Measurements from ENCODE around the gene RRP36.

The RRP36 gene

GRCh38 chr6:43074847-43075669 lies 53.6 kb downstream of the RRP36 start:
- no peak for DNase-seq

- DNase-seq = peak; percentile 75
Measured at GRCh38 chr6:43075670-43076463, 54.4 kb downstream of the RRP36 start, which contains the start of gene PTK7. Gene PTK7 (plus strand): TSS chr6:43076314. CDS start chr6:43076489, 175 bp downstream.

- peak; percentile 52 for DNase-seq
Measured at GRCh38 chr6:43076464-43077332, 55.3 kb downstream of the RRP36 start.

- no peak for DNase-seq
Measured at GRCh38 chr6:43077333-43077809, 55.9 kb downstream of the RRP36 start.

GRCh38 chr6:43077981-43078511 lies 56.6 kb downstream of the RRP36 start:
- DNase-seq = no peak

GRCh38 chr6:43078691-43079090 lies 57.3 kb downstream of the RRP36 start:
- no peak for DNase-seq

All from hematopoietic multipotent progenitor cell treated with erythropoietin and hydrocortisone succinate and interleukin-3 and kit ligand, for 4 days (in vitro differentiated cells).